Measurements from ENCODE around the gene CGB1. TPM values are rescaled to one million over a fixed set of nuclear protein-coding genes. Genes with fewer than 3 reads are reported as not detected.
A peak's percentile ranks its signal among the peaks of the same experiment; 100 is the strongest.

CGB1 gene
- total RNA-seq, 2 donors from 2014 or later = not detected

DNA sequence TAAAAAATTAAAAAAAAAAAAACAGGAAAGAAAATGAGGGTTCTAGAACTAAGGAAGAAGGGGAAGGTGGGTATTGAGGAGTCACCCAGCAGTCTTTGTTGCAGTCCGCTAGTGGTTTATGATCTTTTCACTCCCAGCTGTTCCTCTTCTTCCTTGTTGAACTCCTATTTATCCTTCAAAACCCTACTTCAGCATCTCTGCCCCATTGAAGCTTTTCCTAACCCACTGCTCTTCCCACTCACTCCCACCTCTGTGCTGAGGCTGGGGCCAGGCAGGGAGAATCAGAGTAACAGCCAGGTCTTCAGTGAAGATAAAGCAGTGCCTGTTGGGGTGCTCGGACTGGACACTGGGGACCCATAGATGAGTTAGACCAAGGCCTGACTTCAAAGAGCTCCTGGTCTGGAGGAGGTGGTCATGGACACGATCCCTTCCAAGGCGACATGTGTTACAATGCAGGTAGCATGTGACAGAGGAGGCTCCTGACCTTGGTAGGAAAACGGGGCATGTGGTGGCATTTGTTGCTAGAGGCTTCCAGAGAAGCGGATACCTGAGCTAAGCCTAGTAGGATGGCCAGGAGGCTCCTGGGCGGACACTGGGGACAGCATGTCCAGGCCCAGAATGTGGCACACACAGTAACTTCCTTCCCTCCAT is 31.6 kb downstream of the CGB1 start:
- intact Hi-C loops (cut with DNase I) = no loop called here

DNA sequence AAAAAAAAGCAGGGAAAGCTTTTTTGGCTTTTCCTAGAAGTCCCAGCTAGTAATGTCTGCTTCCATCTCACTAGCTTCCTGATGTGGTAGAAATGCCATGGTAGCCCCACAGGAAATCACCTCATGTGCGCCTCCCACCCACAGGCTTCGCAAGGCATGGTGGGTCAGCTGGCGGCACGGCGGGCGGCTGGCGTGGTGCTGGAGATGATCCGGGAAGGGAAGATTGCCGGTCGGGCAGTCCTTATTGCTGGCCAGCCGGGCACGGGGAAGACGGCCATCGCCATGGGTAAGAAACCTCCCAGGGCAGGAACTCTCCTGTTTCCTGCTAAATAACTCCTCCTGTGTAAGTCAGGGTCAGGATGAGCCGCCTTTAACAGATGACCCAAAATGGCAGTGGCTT is 32.6 kb downstream of the CGB1 start:
- Histone ChIP-seq H3K4me3 (no peak overlapping the region), H3K27me3 (no peaks in the 10 kb centered on the region), H3K9me3 (no peaks in the 10 kb centered on the region), H3K36me3 (replicated peaks in 1 of 2; ENCODE audit: insufficient read depth in 1 of 2, low read depth in 2 of 2) (peaks cover 0 to 18% of the 10 kb centered on the region in 2 donors), H3K4me1 (no peaks in the 10 kb centered on the region), H3K27ac (no peak overlapping the region)
- WGBS, 2 donors = 96 to 97% methylated on average over 15 of the region's 15 CpGs
- intact Hi-C loops (cut with DNase I) = no loop called here
- DNase-seq (no peak), ATAC-seq (no peak)
- TF ChIP-seq, protein P1, sequence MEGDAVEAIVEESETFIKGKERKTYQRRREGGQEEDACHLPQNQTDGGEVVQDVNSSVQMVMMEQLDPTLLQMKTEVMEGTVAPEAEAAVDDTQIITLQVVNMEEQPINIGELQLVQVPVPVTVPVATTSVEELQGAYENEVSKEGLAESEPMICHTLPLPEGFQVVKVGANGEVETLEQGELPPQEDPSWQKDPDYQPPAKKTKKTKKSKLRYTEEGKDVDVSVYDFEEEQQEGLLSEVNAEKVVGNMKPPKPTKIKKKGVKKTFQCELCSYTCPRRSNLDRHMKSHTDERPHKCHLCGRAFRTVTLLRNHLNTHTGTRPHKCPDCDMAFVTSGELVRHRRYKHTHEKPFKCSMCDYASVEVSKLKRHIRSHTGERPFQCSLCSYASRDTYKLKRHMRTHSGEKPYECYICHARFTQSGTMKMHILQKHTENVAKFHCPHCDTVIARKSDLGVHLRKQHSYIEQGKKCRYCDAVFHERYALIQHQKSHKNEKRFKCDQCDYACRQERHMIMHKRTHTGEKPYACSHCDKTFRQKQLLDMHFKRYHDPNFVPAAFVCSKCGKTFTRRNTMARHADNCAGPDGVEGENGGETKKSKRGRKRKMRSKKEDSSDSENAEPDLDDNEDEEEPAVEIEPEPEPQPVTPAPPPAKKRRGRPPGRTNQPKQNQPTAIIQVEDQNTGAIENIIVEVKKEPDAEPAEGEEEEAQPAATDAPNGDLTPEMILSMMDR (IDR thresholded peaks at IDR 0.05) = no peak
- TF ChIP-seq POLR2A (IDR thresholded peaks at IDR 0.05) = no peak

More for the DNA sequence above, 31.6 kb downstream of the CGB1 start:
- TF ChIP-seq, protein P1 (IDR thresholded peaks at IDR 0.05) = no peak
- no peak for TF ChIP-seq POLR2A (IDR thresholded peaks at IDR 0.05)
- no peaks in the 10 kb centered on the region for H3K9me3 ChIP-seq
- no peaks in the 10 kb centered on the region for H3K27me3 ChIP-seq
- WGBS, 2 donors = 93 to 97% methylated on average over 7 of the region's 7 CpGs
- ATAC-seq (no peak), DNase-seq (no peak)
- H3K36me3 ChIP-seq (replicated peaks in 1 of 2; ENCODE audit: insufficient read depth in 1 of 2, low read depth in 2 of 2) = peaks cover 0 to 18% of the 10 kb centered on the region in 2 donors
- no peak overlapping the region for H3K27ac ChIP-seq
- H3K4me1 ChIP-seq = no peaks in the 10 kb centered on the region
- H3K4me3 ChIP-seq = no peak overlapping the region

DNA sequence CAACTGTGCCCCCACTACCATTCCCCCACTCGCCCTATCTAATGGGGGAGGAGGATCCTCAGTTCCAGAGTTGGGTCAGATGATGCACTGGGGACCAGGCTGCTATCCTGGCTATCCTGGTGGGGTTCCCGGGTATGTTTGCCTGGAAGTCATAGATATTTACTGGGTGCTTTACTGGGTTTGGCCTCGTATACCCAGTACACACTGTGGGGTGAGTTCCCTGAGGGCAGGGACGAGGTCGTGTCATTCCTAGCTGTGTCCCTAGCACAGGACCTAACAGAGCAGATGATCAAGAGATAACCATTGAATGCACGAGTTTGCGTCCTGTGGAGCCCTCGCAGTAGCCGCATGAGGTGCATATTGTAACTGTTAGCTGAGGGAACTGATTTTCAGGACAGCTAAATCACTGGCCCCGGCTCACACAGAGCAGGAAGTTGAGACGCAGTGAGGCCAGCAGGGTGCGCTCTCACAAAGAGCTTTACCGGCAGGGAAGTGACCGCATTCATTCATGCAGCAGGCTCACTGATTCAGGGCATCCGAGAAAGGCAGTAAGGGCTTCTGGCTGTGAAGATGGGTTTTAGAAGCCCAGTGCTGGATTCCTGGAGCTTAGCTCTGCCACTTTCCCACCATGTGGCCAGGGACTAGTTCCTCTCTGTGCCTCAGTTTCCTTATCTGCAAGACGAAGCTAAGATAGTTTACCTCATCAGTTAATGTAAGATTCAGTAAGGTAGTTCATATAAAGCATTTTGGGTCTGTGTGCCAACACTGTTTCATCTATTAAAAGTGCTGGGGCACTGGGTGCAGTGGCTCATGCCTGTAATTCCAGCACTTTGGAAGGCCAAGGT is 37.0 kb downstream of the CGB1 start:
- intact Hi-C loops (cut with DNase I) = no loop called here
- no peak overlapping the region for H3K27ac ChIP-seq
- peaks cover 0 to 8% of the 10 kb centered on the region in 2 donors for H3K36me3 ChIP-seq (replicated peaks in 1 of 2; ENCODE audit: insufficient read depth in 1 of 2, low read depth in 2 of 2)
- H3K4me1 ChIP-seq = peaks cover 4% of the 10 kb centered on the region
- no peaks in the 10 kb centered on the region for H3K27me3 ChIP-seq
- no peak overlapping the region for H3K4me3 ChIP-seq
- ATAC-seq (peak; percentile 63), DNase-seq (peak; percentile 51 to 67 (median 57))
- TF ChIP-seq, protein P1 (IDR thresholded peaks at IDR 0.05) = peak; percentile 43 to 62 (median 54)
- TF ChIP-seq POLR2A (IDR thresholded peaks at IDR 0.05) = no peak
- WGBS, 2 donors = 46 to 68% methylated on average over 10 to 16 of the region's 16 CpGs
- no peaks in the 10 kb centered on the region for H3K9me3 ChIP-seq

DNA sequence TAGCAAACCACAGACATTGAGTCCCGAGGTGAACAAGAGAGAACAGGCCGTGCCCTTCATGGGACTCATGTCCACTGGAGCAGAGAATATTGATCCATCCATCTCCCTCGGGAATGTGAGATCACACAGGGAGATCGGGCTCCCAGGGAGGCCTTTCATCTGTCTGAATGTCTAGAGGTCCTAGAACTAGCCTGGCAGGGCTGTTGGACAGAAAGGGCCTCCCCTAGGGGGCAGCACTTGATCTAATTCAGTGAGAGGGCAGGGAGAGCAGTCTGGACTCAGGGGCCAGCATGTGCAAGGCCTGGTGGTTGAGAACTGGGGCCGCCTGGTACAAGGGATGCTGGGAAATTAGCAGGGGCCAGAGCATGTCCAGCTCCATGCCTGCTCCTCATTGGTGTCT is 38.7 kb downstream of the CGB1 start:
- Histone ChIP-seq H3K27me3 (no peaks in the 10 kb centered on the region), H3K36me3 (replicated peaks in 1 of 2; ENCODE audit: insufficient read depth in 1 of 2, low read depth in 2 of 2) (no peaks in the 10 kb centered on the region), H3K4me3 (no peak overlapping the region), H3K27ac (no peak overlapping the region), H3K4me1 (peaks cover 11% of the 10 kb centered on the region), H3K9me3 (no peaks in the 10 kb centered on the region)
- no peak for ATAC-seq
- WGBS, 2 donors = 45% methylated on average over 5 of the region's 5 CpGs; no CpG with 5 or more reads in 1 of the 2 donors
- TF ChIP-seq, protein P1 (IDR thresholded peaks at IDR 0.05) = peak in 4 of 7 experiments; percentile 19 to 35 (median 26)
- TF ChIP-seq POLR2A (IDR thresholded peaks at IDR 0.05) = no peak
- peak; percentile 32 to 63 (median 52) for DNase-seq
- intact Hi-C loops (cut with DNase I) = no loop called here
